ENCODE results near the gene SULT6B1.

Gene SULT6B1

GRCh38 chr2:37142546-37142945 lies 45.9 kb downstream of the SULT6B1 start:
- Mint-ChIP-seq H3K4me1 (peaks cover 7% of the 10 kb centered on the region), H3K27me3 (no peaks in the 10 kb centered on the region), H3K4me3 (no peak overlapping the region), H3K36me3 (peaks cover 37% of the 10 kb centered on the region), H3K9me3 (no peaks in the 10 kb centered on the region), H3K27ac (no peak overlapping the region)
- no peak for ATAC-seq

- Mint-ChIP-seq H3K4me1 (no peaks in the 10 kb centered on the region), H3K27me3 (no peaks in the 10 kb centered on the region), H3K27ac (no peak overlapping the region), H3K9me3 (peaks cover 2% of the 10 kb centered on the region), H3K36me3 (no peaks in the 10 kb centered on the region), H3K4me3 (no peak overlapping the region)
- no peak for ATAC-seq
Measured at GRCh38 chr2:37132914-37133313, 55.6 kb downstream of the SULT6B1 start.

- Mint-ChIP-seq H3K27me3 (no peaks in the 10 kb centered on the region), H3K27ac (no peak overlapping the region), H3K4me3 (no peak overlapping the region), H3K9me3 (no peaks in the 10 kb centered on the region), H3K36me3 (peaks cover 48% of the 10 kb centered on the region), H3K4me1 (no peaks in the 10 kb centered on the region)
- ATAC-seq: no peak
Measured at GRCh38 chr2:37125416-37125815, 63.1 kb downstream of the SULT6B1 start.

- H3K36me3 Mint-ChIP-seq: peaks cover 68% of the 10 kb centered on the region
- H3K9me3 Mint-ChIP-seq: no peaks in the 10 kb centered on the region
- no peak for ATAC-seq
- H3K27ac Mint-ChIP-seq: peak overlapping the region; percentile 36
- no peaks in the 10 kb centered on the region for H3K4me1 Mint-ChIP-seq
- no peak overlapping the region for H3K4me3 Mint-ChIP-seq
- H3K27me3 Mint-ChIP-seq: no peaks in the 10 kb centered on the region
Measured at GRCh38 chr2:37119157-37119556, 69.3 kb downstream of the SULT6B1 start.
